ENCODE results near the gene PRAMEF17.
"Not testable (repeated sequence)": the region's sequence is repeated elsewhere in the genome, so short reads cannot be mapped to it uniquely, and the experiment has no call there.

Gene PRAMEF17, protein sequence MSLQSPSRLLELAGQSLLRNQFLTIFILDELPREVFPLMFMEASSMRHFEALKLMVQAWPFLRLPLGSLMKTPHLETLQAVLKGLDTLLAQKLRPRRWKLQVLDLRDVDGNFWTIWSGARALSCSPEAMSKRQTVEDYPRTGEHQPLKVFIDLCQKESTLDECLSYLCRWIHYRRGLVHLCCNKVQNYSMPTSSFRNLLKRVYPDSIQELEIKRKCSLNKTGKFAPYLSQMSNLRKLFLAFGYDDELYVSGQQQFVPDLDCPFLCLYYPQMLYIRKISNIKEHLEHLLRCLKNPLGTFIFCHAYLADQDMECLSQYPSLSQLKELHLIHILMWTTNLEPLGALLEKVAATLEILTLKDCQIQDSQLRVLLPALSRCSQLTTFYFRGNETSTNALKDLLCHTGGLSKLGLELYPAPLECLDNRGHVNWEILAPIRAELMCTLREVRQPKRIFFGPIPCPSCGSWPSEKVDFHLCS
- long read RNA-seq, donor 1: 0 reads
- long read RNA-seq, donor 2: 0 reads
- long read RNA-seq, donor 3: 0 reads
- long read RNA-seq, donor 4: 0 reads
- long read RNA-seq, donor 5: 0 reads
- long read RNA-seq, donor 6: 0 reads
- long read RNA-seq, donor 7: 0 reads
- long read RNA-seq, donor 8: 0 reads

DNA sequence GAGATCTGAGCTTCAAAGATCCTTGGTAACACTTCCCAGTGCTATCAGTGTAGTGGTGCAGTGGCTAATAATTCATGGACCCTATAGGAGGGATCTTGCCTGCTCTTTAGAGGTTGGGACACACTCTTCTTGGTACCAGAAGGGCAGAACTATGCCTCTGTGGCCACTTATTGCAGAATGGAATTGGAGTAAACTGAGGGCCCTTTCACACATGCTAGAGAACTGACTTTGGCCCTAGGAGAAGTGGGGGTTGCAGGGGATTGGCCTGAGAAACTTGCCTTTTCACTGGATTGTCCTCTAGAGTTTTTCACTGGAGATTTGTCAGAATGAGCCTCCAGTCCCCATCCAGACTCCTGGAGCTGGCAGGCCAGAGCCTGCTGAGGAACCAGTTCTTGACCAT is at the start of gene PRAMEF17:
PRAMEF17 (plus strand) TSS at position 301 of the 400 bp plus-strand sequence; CDS start at position 327, 26 bp downstream.
- DNase-seq: not testable (repeated sequence)

DNA sequence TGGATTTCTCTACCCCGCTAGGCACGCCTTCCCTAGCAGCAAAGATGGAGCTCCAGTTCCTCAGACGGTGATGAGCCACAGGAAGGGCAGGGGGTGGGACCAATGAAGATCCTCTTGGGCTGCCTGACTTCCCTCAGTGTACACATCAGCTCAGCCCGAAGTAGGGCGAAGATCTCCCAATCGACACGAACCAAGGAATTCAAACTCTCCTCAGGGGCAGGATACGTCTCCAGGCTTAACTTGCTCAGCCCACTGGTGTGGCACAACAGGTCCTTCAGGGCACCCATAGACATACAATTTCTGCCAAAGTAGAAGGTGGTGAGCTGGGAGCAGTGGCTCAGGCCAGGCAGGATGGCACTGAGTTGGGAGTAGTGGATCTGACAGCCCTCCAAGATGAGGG is 46.9 kb upstream of the PRAMEF17 start:
- DNase-seq: not testable (repeated sequence)

DNA sequence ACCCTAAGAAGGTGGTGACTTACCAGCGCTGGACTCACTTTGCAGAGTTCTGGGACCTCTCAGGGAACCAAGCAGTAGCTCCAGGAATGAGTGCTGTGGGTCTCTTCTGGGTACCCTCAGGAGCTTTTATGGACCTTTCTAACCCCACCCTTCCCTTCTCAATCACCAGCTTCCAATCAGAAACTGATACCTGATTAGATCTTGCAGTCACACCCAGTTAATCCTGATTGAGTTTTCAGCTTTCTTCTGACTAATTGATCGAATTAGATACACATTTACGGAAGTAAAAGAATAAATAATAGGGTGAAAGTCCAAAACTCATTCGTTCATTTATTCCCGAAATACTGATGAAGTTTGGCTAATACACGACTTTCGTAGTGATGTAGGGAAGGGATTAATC is 42.4 kb upstream of the PRAMEF17 start, which contains the start of gene PRAMEF14:
PRAMEF14 (minus strand) TSS at position 101 of the 400 bp plus-strand sequence. CDS start 1,820 bp downstream, outside the sequence.
- not testable (repeated sequence) for DNase-seq

DNA sequence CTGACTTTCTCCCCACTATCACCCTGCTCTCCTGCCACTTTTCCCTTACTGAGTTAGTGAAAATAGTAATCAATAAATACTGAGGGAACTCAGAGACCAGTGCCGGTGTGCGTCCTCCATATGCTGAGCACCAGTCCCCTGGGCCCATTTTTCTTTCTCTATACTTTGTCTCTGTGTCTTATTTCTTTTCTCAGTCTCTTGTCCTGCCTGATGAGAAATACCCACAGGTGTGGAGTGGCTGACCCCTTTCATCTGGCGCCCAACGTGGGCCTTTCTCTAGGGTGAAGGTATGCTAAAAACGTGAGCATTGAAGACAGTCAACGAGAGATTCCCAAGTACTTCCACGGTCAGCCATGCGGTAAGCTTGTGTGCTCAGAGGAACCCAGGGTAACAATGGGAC is 36.0 kb upstream of the PRAMEF17 start:
- DNase-seq: not testable (repeated sequence)

DNA sequence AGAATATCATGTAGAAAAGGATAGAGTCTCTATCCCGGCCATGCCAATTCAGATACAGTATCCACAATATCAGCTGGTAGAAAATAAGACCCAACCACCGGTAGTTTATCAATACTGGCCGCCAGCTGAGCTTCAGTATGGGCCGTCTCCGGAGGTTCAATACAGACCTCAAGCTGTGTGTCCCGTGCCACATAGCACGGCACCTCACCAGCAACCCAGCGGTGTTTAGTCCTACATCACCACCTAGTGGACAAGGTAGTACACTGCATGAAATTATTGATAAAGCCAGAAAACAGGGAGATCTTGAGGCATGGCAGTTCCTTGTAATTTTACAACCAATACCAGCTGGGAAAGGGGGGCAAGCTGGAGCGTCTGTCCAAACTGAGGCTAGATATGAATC is 35.0 kb upstream of the PRAMEF17 start:
- not testable (repeated sequence) for DNase-seq

DNA sequence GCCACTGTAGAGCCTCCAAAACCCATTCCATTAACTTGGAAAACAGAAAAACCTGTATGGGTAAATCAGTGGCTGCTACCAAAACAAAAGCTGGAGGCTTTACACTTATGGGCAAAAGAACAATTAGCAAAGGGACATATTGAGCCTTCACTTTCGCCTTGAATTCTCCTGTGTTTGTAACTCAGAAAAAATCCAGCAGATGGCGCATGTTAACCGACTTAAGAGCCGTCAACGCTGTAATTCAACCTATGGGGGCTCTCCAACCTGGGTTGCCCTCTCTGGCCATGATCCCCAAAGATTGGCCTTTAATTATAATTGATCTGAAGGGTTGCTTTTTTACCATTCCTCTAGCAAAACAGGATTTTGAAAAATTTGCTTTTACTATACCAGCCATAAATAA is 32.7 kb upstream of the PRAMEF17 start:
- DNase-seq: peak; percentile 16

DNA sequence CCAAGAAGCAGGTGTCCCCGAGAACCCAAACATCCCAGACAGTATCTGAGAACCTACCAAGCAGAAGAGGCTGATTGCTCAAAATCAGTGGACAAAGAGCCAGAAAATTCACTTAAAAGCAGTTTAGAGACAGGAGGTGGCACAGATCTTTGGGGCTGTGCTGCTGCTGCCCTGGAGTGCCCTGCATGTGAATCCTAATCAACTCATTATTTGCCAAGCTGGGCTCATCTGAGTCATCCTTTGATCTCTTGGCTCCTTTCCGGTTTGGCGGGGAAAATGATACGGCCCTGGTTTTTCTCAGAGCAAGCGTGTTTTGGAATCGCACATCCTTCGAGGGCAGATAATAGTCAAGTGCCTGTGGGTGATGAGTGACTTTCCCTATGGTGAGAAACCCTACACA is 27.1 kb upstream of the PRAMEF17 start:
- DNase-seq: not testable (repeated sequence)

DNA sequence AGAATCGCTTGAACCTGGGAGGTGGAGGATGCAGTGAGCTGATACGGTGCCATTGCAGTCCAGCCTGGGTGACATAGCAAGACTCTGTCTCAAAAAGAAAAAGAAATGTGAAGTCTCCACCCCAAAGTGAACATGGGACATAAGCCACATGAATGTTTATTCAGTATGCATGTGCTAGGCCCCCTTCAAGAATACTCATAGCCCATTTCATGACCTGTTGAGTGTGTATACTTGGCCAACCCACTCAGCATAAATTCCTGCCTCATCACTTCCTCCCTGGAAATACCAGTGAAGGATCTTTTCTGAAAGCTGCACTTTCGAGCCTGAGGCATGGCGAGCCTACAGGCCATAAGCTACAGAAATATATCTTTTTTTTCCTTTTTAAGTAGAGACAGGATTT is 24.5 kb upstream of the PRAMEF17 start:
- not testable (repeated sequence) for DNase-seq

DNA sequence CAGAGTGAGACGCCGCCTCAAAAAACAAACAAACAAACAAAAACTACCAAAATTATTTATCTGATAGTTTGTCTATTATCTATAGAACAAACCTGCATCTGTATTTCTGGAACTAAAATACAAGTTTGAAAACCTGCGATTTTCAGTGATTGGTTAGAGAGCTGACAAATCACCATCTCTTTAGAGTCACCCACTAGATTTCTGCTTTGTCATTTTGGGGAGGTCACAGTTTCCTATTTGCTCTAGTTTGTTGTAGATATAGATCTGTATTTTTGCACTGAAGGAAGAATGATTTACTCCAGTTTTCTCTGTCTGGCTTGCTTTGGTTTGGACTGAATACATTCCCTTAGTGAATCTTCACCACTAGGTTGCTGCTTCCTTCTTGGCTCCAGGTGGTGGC is 22.9 kb upstream of the PRAMEF17 start:
- DNase-seq: not testable (repeated sequence)

DNA sequence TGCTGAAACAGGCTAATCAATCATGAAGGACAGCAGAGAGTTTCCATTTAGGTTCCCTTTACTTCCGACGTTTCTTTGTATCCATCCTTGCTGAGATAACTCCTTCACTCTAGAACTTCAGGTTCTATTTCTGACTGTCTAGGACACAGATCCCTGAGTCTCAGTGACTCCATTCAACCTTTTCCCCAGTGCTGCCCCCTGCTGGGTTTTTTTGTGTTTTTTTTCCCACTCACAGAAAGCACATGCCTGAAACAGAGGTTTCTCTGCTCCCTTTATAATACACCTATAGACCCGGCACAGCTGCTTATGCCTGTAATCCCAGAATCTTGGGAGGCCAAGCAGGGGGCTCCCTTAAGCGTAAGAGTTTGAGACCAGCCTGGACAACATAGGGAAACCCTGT is 20.9 kb upstream of the PRAMEF17 start:
- not testable (repeated sequence) for DNase-seq

DNA sequence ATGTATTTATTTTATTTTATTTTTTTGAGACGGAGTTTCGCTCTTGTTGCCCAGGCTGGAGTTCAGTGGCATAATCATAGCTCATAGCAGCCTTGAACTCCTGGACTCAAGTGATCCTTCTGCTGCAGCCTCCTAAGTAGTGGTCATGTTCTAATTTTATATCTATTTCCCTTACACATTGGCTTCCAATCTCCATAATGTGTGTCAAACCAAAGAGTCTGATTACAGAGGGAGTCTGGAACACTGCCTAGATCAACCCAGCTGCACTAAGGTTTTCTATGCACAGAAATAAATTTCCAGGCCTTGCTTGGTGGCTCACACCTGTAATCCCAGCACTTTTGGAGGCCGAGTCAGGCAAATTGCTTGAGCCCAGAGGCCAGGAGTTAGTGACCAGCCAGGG is 10.4 kb upstream of the PRAMEF17 start:
- DNase-seq: not testable (repeated sequence)

DNA sequence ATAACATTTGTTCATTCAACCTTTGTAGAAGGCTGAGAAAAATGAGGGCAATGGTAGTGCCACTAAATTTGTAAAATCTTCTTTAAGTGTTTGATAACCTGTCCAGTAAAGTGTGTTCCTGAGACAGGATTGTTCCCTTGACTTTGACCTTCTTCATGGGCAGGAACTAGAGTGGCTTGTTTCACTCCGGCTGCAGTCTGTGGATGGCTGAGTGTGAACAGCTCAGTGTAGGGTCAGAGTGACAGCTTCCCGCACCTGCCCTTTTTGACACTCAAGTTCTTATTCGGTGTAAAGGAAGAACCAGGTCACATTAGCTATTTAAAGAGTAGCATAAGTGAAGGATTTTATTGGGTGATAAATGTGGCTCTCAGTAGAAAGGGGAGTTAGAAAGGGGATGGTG is 9.1 kb upstream of the PRAMEF17 start:
- not testable (repeated sequence) for DNase-seq

DNA sequence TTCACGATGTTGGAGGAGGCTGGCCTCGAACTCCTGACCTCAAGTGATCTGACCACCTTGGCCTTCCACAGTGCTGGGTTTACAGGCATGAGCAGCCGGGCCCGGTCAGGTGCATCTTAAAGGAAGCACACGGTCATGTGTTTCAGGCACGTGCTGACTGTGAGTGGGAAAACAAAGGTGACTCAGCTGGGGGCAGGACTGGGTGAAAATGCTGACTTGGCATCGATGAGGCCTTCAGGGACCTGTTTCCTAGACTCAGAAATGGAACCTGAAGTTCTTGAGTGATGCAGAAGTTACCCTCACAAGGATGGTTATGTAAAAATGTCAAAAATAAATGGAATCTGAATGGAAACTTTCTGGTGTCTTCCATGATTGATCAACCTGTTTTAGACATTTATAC is 3.6 kb downstream of the PRAMEF17 start:
- not testable (repeated sequence) for DNase-seq

DNA sequence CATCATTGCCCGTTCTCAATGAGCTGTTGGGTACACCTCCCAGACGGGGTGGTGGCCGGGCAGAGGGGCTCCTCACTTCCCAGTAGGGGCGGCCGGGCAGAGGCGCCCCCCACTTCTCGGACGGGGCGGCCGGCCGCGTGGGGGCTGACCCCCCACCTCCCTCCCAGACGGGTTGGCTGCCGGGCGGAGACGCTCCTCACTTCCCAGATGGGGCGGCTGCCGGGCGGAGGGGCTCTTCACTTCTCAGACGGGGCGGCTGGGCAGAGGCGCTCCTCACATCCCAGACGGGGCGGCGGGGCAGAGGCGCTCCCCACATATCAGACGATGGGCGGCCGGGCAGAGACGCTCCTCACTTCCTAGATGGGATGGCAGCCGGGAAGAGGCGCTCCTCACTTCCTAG is 5.3 kb downstream of the PRAMEF17 start:
- DNase-seq: not testable (repeated sequence)

DNA sequence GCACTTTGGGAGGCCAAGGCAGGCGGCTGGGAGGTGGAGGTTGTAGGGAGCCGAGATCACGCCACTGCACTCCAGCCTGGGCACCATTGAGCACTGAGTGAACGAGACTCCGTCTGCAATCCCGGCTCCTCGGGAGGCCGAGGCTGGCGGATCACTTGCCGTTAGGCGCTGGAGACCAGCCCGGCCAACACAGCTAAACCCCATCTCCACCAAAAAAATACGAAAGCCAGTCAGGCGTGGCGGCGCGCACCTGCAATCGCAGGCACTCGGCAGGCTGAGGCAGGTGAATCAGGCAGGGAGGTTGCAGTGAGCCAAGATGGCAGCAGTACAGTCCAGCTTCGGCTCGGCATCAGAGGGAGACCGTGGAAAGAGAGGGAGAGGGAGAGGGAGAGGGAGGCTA is 5.9 kb downstream of the PRAMEF17 start:
- not testable (repeated sequence) for DNase-seq

DNA sequence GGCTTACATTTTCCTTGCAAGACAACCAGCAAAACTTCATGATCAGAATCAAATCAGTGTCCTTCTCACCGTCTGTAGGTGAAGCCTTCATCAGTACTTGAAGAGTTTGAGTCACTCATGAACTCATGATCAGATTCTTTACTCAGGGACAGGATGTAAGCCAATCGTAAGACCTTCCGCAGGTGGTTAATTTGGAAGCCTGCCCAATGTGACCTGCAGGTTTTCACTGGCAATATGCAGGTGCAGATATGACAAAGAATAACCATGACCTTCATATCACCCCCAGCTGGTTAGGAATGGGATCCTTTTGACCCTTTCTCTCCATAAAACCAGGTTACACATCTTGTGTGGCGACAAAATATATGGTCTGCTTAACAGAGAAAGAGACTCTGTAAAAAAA is 18.4 kb downstream of the PRAMEF17 start:
- no peak for DNase-seq

DNA sequence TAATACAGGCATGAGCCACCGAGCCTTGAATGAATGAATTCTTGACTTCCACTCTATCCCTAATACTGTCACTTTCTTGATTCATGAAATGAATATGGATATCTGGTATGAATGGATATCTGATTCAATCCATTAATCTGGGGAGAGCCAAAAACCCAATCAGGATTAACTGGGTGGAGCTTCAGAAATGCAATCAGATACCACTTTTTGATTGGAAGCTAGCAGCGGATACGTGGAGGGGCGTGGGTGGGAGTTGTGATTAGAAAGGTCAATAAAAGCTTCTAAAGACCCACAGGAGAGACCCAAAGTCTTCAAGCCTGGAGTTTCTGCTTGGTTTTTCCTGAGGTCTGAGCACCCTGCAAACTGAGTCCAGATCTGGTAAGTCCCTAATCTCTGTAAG is 20.7 kb downstream of the PRAMEF17 start, which contains the start of gene PRAMEF20:
PRAMEF20 (plus strand) TSS at position 301 of the 400 bp plus-strand sequence. CDS start 5,905 bp downstream, outside the sequence.
- not testable (repeated sequence) for DNase-seq

DNA sequence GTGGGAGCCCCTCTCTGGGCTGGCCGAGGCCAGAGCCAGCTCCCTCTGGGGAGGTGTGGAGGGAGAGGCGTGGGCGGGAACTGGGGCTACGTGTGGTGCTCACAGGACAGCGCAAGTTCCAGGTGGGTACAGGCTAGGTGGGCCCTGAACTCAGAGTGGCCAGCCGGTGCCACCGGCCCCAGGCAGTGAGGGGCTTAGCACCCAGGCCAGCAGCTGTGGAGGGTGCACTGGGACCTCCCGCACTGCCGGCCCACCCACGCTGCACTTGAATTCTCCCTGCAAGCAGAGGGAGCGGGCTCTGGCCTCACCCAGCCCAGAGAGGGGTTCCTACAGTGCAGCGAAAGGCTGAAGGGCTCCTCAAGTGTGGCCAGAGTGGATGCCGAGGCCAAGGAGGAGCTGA is 41.1 kb downstream of the PRAMEF17 start:
- no peak for DNase-seq

DNA sequence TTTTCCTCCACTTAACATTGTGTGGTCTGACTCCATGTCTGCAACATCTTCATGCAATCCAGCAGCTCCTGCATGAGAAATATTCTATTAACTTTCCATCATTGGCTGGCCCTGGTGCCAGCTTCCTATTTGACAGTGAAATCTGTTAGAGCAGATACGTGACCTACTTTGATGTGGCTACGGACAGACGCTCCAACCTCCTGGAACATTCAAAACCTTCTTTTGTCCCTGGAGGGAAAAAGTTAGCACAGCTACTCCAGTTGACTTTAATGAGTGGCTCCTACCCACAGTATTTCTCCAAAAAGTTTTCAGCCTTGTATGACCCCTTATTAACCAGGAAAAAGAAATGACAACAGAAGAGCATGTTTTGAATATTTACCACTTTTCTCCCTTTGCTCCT is 42.8 kb downstream of the PRAMEF17 start:
- DNase-seq: no peak

DNA sequence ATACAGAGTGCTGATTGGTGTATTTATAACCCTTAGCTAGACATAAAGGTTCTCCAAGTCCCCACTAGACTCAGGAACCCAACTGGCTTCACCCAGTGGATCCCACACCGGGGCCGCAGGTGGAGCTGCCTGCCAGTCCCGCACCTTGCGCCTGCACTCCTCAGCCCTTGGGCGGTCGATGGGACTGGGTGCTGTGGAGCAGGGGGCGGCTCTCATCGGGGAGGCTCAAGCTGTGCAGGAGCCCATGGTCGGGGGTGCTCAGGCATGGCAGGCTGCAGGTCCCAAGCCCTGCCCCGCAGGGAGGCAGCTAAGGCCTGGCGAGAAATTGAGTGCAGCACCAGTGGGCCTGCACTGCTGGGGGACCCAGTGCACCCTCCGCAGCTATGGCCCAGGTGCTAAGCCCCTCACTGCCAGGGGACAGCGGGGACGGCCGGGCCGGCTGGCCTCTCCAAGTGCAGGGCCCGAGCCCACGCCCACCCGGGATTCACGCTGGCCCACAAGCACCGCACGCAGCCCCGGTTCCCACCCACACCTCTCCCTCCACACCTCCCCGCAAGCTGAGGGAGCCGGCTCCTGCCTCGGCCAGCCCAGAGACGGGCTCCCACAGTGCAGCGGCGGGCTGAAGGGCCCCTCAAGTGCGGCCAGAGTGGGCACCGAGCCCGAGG is 44.4 kb downstream of the PRAMEF17 start:
- DNase-seq: not testable (repeated sequence)

DNA sequence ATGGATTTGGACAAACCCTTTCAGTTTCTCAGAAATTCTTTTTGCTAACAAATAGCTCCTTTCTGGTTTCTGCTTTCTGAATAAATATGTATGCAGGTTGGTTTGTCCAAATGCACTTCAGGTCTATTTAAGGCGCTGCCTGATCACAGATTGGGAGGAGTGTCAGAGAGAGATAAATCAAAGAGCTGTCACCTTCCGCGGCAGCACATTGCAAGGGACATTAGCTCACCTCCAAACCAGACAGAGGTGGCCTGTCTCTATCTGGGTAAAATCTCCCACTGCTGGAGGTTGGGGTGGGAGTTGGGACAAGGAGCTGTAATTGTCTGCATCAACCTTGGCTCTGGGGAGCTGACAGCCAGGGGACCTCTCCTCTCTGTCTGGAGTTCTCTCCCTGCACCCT is 46.0 kb downstream of the PRAMEF17 start:
- peak; percentile 2 for DNase-seq

DNA sequence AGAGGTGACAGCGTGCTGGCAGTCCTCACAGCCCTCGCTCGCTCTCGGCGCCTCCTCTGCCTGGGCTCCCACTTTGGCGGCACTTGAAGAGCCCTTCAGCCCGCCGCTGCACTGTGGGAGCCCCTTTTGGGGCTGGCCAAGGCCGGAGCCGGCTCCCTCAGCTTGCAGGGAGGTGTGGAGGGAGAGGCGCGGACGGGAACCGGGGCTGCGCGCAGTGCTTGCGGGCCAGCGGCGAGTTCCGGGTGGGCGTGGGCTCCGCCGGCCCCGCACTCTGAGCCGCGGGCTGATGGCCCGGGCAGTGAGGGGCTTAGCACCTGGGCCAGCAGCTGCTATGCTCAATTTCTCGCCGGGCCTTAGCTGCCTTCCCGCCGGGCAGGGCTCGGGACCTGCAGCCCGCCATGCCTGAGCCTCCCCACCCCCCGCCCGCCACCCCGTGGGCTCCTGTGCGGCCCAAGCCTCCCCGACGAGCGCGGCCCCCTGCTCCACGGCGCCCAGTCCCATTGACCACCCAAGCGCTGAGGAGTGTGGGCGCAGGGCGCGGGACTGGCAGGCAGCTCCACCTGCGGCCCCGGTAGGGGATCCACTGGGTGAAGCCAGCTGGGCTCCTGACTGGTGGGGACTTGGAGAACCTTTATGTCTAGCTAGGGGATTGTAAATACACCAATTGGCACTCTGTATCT is 49.8 kb downstream of the PRAMEF17 start:
- not testable (repeated sequence) for DNase-seq

Measured in right kidney (tissue), 9 donors.